Stimulated activated CD4-positive, alpha-beta T cell treated with anti-CD3 and anti-CD28 coated beads, Interleukin-15, amount 100 ng/mL, for 1 hour (primary cell): ENCODE measurements around the gene ROR2.

ENCODE experiments used
- DNase-seq, 2 donors: peaks; one replicate each; pipeline ENCODE4 v3.0.0-alpha.2; 2020; ENCODE audit warnings: low read depth in 1 of 2, low spot score in 1 of 2

Gene ROR2

GRCh38 chr9:91882627-91883026, 67.4 kb downstream of the ROR2 start:
- no peak for DNase-seq

- DNase-seq, result no peak
Measured at GRCh38 chr9:91880378-91880972, 69.6 kb downstream of the ROR2 start.

GRCh38 chr9:91879231-91879630, 70.8 kb downstream of the ROR2 start:
- DNase-seq, result no peak

GRCh38 chr9:91873637-91874051, 76.4 kb downstream of the ROR2 start:
- DNase-seq, result no peak

- DNase-seq, result no peak
Measured at GRCh38 chr9:91868732-91869391, 81.2 kb downstream of the ROR2 start.

GRCh38 chr9:91867740-91868139, 82.3 kb downstream of the ROR2 start:
- DNase-seq, result no peak

- no peak for DNase-seq
Measured at GRCh38 chr9:91865041-91865440, 85.0 kb downstream of the ROR2 start.

GRCh38 chr9:91864380-91864779, 85.6 kb downstream of the ROR2 start:
- no peak for DNase-seq

GRCh38 chr9:91863469-91863868, 86.6 kb downstream of the ROR2 start:
- DNase-seq, result no peak

GRCh38 chr9:91858213-91859030, 91.6 kb downstream of the ROR2 start:
- DNase-seq, result no peak

- no peak for DNase-seq
Measured at GRCh38 chr9:91857291-91858212, 92.5 kb downstream of the ROR2 start.

GRCh38 chr9:91856419-91856818, 93.6 kb downstream of the ROR2 start:
- no peak for DNase-seq

- DNase-seq, result no peak
Measured at GRCh38 chr9:91855196-91855595, 94.8 kb downstream of the ROR2 start.

GRCh38 chr9:91852801-91853347, 97.2 kb downstream of the ROR2 start:
- DNase-seq, result no peak

GRCh38 chr9:91849694-91850093, 100.3 kb downstream of the ROR2 start:
- no peak for DNase-seq

GRCh38 chr9:91848146-91848545, 101.9 kb downstream of the ROR2 start:
- DNase-seq, result no peak

GRCh38 chr9:91847581-91848091, 102.4 kb downstream of the ROR2 start:
- DNase-seq, result no peak

GRCh38 chr9:91845879-91846278, 104.1 kb downstream of the ROR2 start:
- no peak for DNase-seq

- DNase-seq, result no peak
Measured at GRCh38 chr9:91844701-91845291, 105.2 kb downstream of the ROR2 start.

- DNase-seq, result no peak
Measured at GRCh38 chr9:91844190-91844589, 105.8 kb downstream of the ROR2 start.
